SU-DHL-6 (cell line): Measurements from ENCODE around the gene ISG20L2.

ENCODE experiments used
- H2AFZ ChIP-seq: fragments of 200-600 bp; sonication (generic); 2 replicates; pipeline ENCODE4 v1.6.1; 2014; ENCODE audit warnings: low read depth, mild to moderate bottlenecking, moderate library complexity, mixed read lengths, antibody characterized with exemption, low read length; ENCODE audit not compliant: severe bottlenecking
- H3F3A ChIP-seq: fragments of 200-600 bp; shearing (Covaris generic); 2 replicates; pipeline ENCODE4 v1.6.0; 2016; ENCODE audit warnings: antibody characterized with exemption, mild to moderate bottlenecking; ENCODE audit not compliant: insufficient read depth
- H3K27ac ChIP-seq: fragments of 200-600 bp; sonication (generic); 2 replicates; pipeline ENCODE4 v1.5.1; 2016; ENCODE audit warnings: low read depth, mild to moderate bottlenecking, low read length, moderate library complexity, mixed read lengths
- H3K27me3 ChIP-seq: fragments of 200-600 bp; sonication (generic), shearing (Covaris generic); 2 replicates; pipeline ENCODE4 v1.6.0; 2014; ENCODE audit warnings: mild to moderate bottlenecking, low read length
- H3K36me3 ChIP-seq: fragments of 200-600 bp; sonication (generic); 2 replicates; pipeline ENCODE4 v1.6.1; 2014; ENCODE audit warnings: mild to moderate bottlenecking, low read length, mixed read lengths
- H3K4me2 ChIP-seq: fragments of 300-600, 200-600 bp; shearing (Covaris generic), sonication (generic); 2 replicates; pipeline ENCODE4 v1.6.0; 2014; ENCODE audit warnings: low read length, low read depth, mild to moderate bottlenecking; ENCODE audit not compliant: poor library complexity, severe bottlenecking
- H3K4me3 ChIP-seq: fragments of 200-600 bp; sonication (generic); 2 replicates; pipeline ENCODE4 v1.5.1; 2014; ENCODE audit warnings: antibody characterized with exemption, low read length, mild to moderate bottlenecking, mixed read lengths; ENCODE audit not compliant: insufficient read depth, poor library complexity, severe bottlenecking
- H3K79me2 ChIP-seq: fragments of 200-600 bp; sonication (generic); 2 replicates; pipeline ENCODE4 v1.6.1; 2014; ENCODE audit warnings: mild to moderate bottlenecking, low read length, moderate library complexity; ENCODE audit not compliant: insufficient read depth
- H3K9ac ChIP-seq: fragments of 200-600 bp; sonication (generic); 2 replicates; pipeline ENCODE4 v1.7.0; 2014; ENCODE audit warnings: mild to moderate bottlenecking, low read length
- H3K9me2 ChIP-seq: fragments of 200-600 bp; sonication (generic); replicated peaks from 2 replicates; pipeline ENCODE4 v1.6.1; 2014; ENCODE audit warnings: low read length; ENCODE audit not compliant: insufficient read depth
- H3K9me3 ChIP-seq: fragments of 200-600 bp; sonication (generic); 2 replicates; pipeline ENCODE4 v1.6.1; 2014; ENCODE audit warnings: low read length, mixed read lengths; ENCODE audit not compliant: insufficient read depth
- H4K20me1 ChIP-seq: fragments of 200-600 bp; sonication (generic); 2 replicates; pipeline ENCODE4 v1.6.1; 2014; ENCODE audit warnings: low read depth, mild to moderate bottlenecking, antibody characterized with exemption, low read length, moderate library complexity, mixed read lengths
- CTCF ChIP-seq: fragments of 200-600 bp; sonication (generic); IDR thresholded peaks from one replicate; pipeline ENCODE4 v1.5.1; 2017; ENCODE audit warnings: antibody characterized with exemption, mild to moderate bottlenecking, low read length, moderate library complexity; ENCODE audit not compliant: insufficient read depth, poor library complexity, severe bottlenecking
- EZH2phosphoT487 ChIP-seq: fragments of 200-600 bp; sonication (generic), shearing (Covaris generic); conservative IDR thresholded peaks from 2 replicates; pipeline ENCODE4 v1.6.1; 2018; ENCODE audit warnings: mild to moderate bottlenecking, antibody characterized with exemption, low read length, moderate library complexity, mixed read lengths

The ISG20L2 gene

DNA sequence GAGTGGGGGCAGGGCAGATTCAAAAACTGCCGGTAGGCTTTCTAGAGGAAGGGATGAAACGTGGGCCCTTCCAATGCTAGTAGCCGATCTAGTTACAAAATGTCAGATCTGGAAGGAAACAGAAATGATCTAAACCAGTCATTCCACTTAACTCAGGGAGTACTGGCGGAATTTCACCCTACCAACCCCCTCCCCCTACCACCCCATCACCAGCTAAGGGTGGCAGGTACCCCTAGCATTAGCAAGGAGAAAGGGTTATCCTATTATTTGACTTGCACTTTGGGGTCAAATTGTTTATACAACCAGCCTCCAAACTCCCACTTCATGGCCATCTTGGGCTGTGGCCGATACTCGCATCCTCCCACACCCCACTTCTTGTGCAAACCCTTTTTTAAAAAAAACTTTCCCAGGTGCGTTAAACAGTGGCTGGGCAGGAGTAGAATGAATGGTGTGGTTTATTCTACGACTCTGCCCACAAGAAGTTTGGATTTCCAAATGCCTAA lies 13.0 kb upstream of the ISG20L2 start:
- H3K27ac ChIP-seq: peak overlapping the region; percentile 72
- peaks cover 30% of the 10 kb centered on the region for H3K79me2 ChIP-seq

GRCh38 chr1:156740741-156741480 lies 12.3 kb upstream of the ISG20L2 start, which contains the start of gene MRPL24:
Gene MRPL24 (minus strand): TSS chr1:156741088. CDS start chr1:156738704, 2,384 bp downstream.
- TF ChIP-seq EZH2phosphoT487: no peak
- no peak for TF ChIP-seq CTCF
- H2AFZ ChIP-seq: peak within 1 kb of the TSS; percentile 9
- no peaks in the 10 kb centered on the region for H4K20me1 ChIP-seq
- no peaks in the 10 kb centered on the region for H3K9me2 ChIP-seq
- peak within 1 kb of the TSS; percentile 96 for H3K4me2 ChIP-seq
- H3K27me3 ChIP-seq: no peaks in the 10 kb centered on the region
- H3F3A ChIP-seq: peaks cover 32% of the 10 kb centered on the region
- peak within 1 kb of the TSS; percentile 90 for H3K9ac ChIP-seq
- H3K79me2 ChIP-seq: peaks cover 23% of the 10 kb centered on the region
- no peaks in the 10 kb centered on the region for H3K36me3 ChIP-seq
- H3K4me3 ChIP-seq: peak within 1 kb of the TSS; percentile 65
- H3K27ac ChIP-seq: peak within 1 kb of the TSS; percentile 72
- H3K9me3 ChIP-seq: no peaks in the 10 kb centered on the region

More for the DNA sequence above, 13.0 kb upstream of the ISG20L2 start:
- H3K9me3 ChIP-seq: no peaks in the 10 kb centered on the region
- no peaks in the 10 kb centered on the region for H4K20me1 ChIP-seq
- H3F3A ChIP-seq: peaks cover 32% of the 10 kb centered on the region
- peak overlapping the region; percentile 9 for H2AFZ ChIP-seq
- H3K4me3 ChIP-seq: peak overlapping the region; percentile 30
- H3K4me2 ChIP-seq: peak overlapping the region; percentile 96
- peak overlapping the region; percentile 24; the same call in 1 of the 2 replicates for H3K9ac ChIP-seq
- H3K9me2 ChIP-seq: no peaks in the 10 kb centered on the region
- H3K36me3 ChIP-seq: no peaks in the 10 kb centered on the region
- TF ChIP-seq CTCF (no peak), EZH2phosphoT487 (no peak)
- H3K27me3 ChIP-seq: no peaks in the 10 kb centered on the region

- Histone ChIP-seq H3K27ac (peak overlapping the region; percentile 72), H3K9me2 (no peaks in the 10 kb centered on the region), H3F3A (peaks cover 31% of the 10 kb centered on the region), H3K9me3 (no peaks in the 10 kb centered on the region), H3K4me2 (peak overlapping the region; percentile 96), H3K36me3 (no peaks in the 10 kb centered on the region), H3K27me3 (no peaks in the 10 kb centered on the region), H3K79me2 (peaks cover 17% of the 10 kb centered on the region), H4K20me1 (no peaks in the 10 kb centered on the region), H2AFZ (peak overlapping the region; percentile 9), H3K9ac (peak overlapping the region; percentile 90), H3K4me3 (peak overlapping the region; percentile 65)
- TF ChIP-seq CTCF (no peak), EZH2phosphoT487 (no peak)
Measured at GRCh38 chr1:156740237-156740740, 11.7 kb upstream of the ISG20L2 start.
